Dedifferentiated amniotic fluid mesenchymal stem cell (primary cell): ENCODE data around the gene ASAP2.

Source experiments
- DNase-seq: peaks from one replicate; pipeline ENCODE4 v3.0.0-alpha.2; 2016; ENCODE audit errors: extremely low spot score

The ASAP2 gene

DNA sequence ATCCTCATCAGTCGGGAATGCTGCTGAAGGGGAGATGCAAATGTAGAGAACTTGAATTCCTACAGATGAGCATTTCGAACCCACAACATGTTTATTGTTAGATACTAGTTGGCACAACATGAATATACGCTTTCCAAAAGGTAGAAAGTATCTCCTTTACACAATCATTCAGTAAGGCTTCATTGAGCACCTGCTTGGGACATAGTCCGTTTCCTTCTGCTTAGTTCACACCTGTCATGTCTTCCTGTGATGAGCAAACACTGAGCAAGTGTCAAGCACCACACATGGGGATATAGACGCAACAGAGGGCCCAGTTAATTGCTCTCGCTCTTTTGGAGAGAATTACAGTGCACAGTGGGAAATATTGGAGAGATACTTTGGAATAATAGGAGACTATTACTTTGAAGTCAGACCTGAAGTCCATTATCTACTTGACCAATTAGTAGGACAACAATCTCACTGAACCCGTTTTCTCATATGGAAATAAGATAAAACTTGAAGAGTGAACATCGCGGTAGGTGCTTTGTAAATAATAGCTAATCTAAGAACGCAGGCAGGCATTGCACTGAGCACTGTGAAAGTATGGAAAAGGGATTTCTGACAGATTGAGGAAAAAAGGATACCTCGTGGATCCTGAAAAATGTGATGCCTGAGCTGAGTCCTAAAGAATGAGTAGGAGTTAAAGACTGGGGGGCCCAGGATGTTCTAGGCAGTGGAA lies 218.0 kb downstream of the ASAP2 start:
- DNase-seq: no peak

GRCh38 chr2:9428965-9429577 lies 222.5 kb downstream of the ASAP2 start:
- no peak for DNase-seq

GRCh38 chr2:9430316-9431293 lies 224.0 kb downstream of the ASAP2 start:
- no peak for DNase-seq

- DNase-seq: no peak
These were observed 227.9 kb downstream of the ASAP2 start for GRCh38 chr2:9434489-9434888.

- DNase-seq: no peak
These were observed 232.9 kb downstream of the ASAP2 start for GRCh38 chr2:9439536-9439935.

DNA sequence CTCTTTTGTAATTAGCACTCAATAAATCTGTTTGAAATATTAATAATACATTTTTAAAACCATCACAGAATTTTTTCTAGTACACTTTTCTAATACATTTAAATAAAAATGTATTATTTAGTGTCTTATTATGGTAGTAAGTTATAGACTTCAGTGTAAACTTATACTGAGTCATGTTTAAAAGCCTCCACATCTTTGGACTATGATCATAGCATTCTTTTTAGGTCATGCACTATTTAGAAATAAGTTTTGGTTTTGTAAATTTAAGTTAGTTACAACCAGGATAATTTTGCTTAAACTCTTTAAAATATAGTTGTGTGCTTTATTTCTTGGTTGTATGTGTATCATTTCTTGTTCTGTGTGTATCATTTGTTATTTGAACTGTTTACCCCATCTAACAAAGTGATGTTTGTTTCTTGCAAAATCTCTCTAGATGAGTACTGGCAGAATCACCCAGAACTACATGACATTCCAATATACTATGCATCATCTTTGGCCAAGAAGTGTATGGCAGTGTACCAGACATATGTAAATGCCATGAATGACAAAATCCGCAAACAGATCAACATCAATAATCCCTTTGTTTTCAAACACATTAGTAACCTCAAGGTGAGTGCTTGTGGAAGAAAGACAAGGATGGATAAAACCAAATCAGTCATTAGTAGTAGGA lies 233.6 kb downstream of the ASAP2 start:
- DNase-seq: peak; percentile 52

- DNase-seq: no peak
These were observed 234.9 kb downstream of the ASAP2 start for GRCh38 chr2:9441556-9441955.

DNA sequence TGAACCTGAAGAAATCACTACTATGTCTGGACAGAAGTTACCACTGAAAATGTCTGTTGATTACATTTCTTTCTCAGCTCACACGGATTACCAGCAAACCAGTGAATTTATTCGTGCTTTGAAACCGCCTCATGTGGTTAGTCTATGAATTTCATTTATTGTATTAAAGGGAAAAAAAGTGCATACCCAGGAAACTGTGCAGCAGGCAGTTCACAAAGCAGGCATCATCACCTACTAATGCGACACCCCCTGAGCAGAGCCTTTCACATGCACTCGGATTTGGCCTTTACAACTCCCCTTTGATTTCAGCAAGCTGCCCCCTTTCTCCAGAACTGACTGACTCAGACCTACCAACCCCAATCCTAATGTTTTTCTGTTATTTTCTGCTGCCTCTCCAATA lies 236.9 kb downstream of the ASAP2 start:
- DNase-seq: no peak

- no peak for DNase-seq
These were observed 238.5 kb downstream of the ASAP2 start for GRCh38 chr2:9445089-9445488.

- DNase-seq: no peak
These were observed 244.6 kb downstream of the ASAP2 start for GRCh38 chr2:9451231-9451630.
